ENCODE measurements around the gene TMEM109.

The TMEM109 gene

GRCh38 chr11:60913793-60914632 lies at the start of gene TMEM109:
TMEM109 (plus strand) TSS chr11:60914158; CDS start chr11:60919694, 5,536 bp downstream.
- peak; percentile 97 for DNase-seq

- DNase-seq = no peak
Observed at GRCh38 chr11:60864856-60865513, 49.0 kb upstream of the TMEM109 start.

- no peak for DNase-seq
Observed at GRCh38 chr11:60866911-60867870, 46.8 kb upstream of the TMEM109 start, which contains the start of gene ZP1. ZP1 (plus strand) TSS chr11:60867542; CDS start chr11:60867562, 20 bp downstream.

DNA sequence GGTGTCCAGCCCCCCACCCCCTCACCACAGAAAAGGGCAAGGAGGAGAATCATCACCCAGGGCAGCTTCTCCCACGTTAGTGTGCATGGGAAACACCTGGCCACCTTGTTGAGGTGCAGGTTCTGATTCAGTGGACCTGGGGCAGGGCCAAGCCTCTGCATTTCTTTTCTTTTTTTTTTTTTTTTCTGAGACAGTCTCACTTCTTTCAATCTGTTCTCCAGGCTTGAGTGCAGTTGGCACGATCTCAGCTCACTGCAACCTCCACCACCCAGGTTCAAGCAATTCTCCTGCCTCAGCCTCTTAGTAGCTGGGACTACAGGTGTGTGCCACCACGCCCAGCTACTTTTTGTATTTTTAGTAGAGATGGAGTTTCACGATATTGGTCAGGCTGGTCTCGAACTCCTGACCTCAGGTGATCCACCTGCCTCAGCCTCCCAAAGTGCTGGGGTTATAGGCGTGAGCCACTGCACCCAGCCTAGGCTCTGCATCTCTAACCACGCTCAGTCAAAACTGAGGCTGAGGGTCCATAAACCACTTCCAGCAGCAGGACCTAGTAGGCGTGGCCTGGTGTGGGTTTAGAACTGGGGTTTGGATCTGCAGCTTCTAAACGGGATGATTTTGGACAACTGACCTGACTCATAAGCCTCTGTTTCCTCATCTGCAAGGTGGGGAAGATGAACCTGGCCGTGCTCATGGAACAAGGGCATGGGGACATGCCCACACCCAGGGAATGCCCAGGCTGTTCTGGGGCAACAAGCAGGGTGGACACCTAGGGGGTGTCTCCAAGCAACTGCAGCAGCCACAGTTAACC lies 45.9 kb upstream of the TMEM109 start:
- DNase-seq = no peak

- DNase-seq = no peak
Observed at GRCh38 chr11:60868682-60869450, 45.1 kb upstream of the TMEM109 start.

DNA sequence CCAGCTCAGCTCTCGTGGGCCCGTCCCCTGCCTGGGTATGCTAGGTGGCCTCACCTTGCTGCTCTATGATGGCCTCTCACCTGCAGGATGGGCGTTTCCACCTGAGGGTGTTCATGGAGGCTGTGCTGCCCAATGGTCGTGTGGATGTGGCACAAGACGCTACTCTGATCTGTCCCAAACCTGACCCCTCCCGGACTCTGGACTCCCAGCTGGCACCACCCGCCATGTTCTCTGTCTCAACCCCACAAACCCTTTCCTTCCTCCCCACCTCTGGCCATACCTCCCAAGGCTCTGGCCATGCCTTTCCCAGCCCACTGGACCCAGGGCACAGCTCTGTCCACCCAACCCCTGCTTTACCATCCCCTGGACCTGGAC lies 44.5 kb upstream of the TMEM109 start:
- no peak for DNase-seq

- no peak for DNase-seq
Observed at GRCh38 chr11:60870276-60870675, 43.7 kb upstream of the TMEM109 start.

DNA sequence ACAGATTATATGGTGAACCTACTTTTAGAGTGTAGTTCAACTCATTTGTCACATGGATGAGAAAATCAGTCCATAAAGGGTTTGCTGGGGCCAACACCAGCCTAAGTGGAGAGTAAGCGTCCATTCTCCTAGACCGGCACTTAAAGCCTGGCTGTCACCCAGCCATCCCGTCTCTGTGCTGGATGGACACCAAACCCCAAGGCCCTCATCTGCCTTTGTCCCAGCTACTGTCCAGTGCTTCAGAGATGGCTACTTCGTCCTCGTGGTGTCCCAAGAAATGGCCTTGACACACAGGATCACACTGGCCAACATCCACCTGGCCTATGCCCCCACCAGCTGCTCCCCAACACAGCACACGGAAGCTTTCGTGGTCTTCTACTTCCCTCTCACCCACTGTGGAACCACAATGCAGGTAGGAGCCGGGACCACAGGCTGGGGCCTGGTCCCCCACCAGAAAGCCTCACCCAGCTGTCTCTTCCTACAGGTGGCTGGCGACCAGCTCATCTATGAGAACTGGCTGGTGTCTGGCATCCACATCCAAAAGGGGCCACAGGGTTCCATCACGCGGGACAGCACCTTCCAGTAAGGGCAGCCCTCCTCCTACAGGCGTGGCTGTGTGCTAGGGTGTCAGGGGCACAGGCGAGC lies 43.1 kb upstream of the TMEM109 start:
- DNase-seq = no peak

DNA sequence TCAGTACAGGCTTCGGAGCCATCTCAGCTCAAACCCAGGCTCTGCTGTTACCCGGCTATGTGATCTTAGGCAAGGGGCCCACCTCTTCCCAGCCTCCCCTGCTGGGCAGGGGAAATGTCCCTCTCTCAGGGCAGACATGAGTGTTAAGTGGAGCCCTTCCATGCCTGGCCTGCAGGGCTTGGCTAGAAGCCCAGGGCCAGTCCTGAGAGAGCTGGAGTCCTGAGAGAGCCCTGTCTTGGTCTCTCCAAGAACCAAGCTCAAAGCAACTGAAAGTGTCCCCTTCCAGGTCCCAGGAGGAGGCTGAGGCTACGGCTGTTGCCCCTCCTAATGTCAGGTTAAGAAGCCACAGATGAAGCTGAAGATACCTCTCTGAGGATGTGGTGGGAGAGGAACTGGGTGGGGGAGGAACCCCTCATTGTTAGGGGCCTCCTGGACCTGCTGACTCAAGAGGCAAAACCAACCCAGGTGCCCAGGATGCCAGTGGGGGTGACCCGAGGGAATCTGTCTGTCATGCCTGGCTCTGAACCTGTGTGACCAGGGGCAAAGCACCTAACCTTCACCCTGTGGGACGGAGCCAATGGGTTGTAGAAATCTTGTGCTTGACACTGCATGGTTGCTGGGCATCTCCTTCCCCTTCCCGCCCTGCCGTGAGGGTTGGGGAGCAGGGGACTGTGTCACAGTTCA lies 42.4 kb upstream of the TMEM109 start:
- no peak for DNase-seq

DNA sequence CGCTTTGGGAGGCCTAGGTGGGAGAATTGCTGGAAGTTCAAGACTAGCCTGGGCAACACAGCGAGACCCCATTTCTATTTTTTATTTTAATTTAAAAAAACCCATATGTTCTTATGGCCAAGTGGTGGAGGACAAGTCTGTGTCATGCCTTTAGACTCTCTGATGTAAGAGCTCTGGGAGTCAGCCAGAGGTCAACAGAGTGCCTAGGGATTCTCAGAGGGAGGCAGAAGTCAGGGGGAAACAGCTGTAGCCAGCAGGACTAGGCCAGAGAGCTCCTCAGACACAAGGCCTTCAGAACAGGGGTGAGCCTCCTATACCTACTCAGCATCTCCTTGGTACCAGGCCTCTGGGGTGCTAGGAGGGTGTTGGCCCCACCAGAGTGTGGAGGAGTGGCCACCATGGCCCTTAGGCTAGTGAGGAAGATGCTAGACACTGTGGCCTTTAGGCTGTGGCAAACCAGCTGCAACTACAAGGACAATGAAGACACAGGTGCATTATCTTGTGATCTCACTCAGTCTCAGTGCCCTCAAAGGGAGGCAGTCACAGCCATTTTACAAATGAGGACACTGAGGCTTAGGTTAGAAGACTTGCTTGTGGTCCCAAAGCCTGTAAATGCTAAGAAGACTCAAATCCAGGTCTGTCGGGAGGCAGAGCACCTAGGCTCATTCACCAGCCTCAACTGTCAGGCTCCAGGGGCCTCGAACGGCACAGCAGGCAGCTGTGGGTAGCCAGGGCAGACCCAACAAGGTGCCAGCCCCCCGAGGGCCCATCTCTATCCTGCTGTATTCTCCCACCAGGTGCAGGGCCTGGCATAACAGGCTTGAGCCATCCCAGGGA lies 41.6 kb upstream of the TMEM109 start:
- no peak for DNase-seq

DNA sequence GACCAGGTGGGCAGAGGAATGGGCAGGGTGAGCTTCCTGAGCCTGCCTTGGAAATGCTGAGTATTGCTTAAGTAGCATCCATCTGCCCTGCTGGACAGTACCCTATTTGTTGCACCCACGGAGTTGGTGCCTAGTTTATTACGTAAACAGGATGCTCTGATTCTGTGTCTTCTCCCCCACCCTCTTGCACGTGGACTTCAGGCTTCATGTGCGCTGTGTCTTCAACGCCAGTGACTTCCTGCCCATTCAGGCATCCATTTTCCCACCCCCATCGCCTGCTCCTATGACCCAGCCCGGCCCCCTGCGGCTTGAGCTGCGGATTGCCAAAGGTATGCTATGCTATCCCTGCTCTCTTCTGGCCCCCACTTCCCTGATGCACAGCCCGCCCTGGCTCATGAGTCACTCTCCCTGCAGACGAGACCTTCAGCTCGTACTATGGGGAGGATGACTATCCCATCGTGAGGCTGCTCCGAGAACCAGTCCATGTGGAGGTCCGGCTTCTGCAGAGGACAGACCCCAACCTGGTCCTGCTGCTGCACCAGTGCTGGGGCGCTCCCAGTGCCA lies 40.9 kb upstream of the TMEM109 start:
- no peak for DNase-seq

GRCh38 chr11:60873533-60873932 lies 40.4 kb upstream of the TMEM109 start:
- DNase-seq = no peak

GRCh38 chr11:60874421-60875365 lies 39.3 kb upstream of the TMEM109 start:
- no peak for DNase-seq

- DNase-seq = no peak
Observed at GRCh38 chr11:60875366-60876167, 38.4 kb upstream of the TMEM109 start.

- no peak for DNase-seq
Observed at GRCh38 chr11:60876168-60876485, 37.8 kb upstream of the TMEM109 start.

DNA sequence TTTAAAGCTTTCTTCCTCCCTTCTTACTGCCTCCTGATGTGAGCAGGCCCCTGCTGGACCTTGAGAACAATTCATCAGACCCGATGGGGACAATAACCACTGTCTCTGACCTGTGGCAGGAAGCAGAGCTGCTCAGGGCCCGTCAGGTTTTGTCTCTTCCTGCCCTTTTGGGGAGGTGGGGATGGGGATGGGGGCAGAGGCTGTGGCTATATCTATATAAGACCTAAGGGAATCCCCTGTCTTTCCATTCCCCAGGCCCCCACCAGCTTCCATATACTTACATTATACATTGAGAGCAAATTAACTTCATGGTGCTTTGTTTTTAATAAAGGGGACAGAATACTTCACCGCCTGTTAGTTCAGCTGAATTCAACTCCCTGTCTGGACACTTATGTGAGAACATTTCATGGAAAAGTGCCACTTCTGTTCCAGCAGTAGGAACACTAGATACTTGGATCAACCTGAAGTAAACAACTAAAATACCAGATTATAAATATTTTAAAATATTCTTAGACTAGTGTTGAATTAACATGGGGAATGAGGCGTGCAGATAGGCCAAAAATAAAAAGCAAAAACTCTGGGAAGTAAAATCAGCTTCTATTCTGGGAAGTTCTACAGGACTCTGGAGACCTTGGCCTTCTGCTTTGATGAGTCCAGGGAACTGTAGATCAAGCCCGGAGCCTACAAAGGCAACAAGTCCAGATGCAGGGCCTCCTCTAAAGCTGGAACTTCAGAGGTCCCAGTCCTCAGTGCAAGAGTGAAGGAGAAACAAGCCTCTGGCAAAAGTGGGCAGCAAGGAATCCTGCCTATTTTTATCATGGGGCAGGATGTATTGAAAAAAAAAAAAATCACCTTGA lies 35.5 kb upstream of the TMEM109 start:
- no peak for DNase-seq

Measured in NCI-H526 treated with DMSO at 0.1 percent for 48 hours (cell line).